Eye (tissue), 1 donor: Measurements from ENCODE around the gene CYP27A1.

Experiments used
- DNase-seq: peaks from one replicate; pipeline ENCODE4 v3.0.0-alpha.2; 2015

CYP27A1 gene

GRCh38 chr2:218776488-218776887 is 5.5 kb upstream of the CYP27A1 start:
- no peak for DNase-seq

DNA sequence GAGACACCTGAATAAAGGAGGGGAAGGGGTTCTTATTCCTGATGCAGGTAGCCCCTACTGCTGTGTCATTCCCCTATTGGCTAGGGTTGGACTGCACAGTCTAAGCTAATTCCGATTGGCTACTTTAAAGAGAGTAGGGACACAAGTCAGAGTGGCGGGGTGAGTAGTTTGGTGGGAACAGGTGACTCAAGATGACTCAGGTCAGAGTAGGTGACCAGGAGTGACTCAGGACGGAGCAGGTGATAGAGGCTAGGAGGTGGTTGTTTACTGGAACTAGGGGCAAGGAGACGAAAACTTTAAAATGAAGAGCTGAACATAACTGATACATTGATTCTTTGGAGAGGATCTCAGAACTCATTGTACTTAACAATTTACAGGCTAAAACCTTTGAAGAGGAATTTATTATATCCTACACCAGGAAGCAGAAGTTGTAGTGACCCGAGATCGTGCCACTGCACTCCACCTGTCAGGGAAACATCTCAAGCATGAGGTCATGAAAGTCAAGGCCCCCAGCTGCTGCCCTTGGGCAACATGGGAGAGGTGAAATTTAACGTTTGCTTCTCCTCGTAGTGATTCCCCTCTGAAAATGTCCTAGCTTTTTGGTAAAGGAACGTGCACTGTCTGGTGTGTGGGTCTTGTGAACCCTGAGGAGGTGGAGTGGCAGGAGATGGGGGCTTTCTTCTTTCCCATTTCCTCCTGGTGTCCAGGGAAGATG is 4.5 kb upstream of the CYP27A1 start:
- DNase-seq, result no peak

- no peak for DNase-seq
These were observed 1.9 kb upstream of the CYP27A1 start for GRCh38 chr2:218780046-218780445.

GRCh38 chr2:218780851-218781690 is 876 bp upstream of the CYP27A1 start:
- peak; percentile 62 for DNase-seq

DNA sequence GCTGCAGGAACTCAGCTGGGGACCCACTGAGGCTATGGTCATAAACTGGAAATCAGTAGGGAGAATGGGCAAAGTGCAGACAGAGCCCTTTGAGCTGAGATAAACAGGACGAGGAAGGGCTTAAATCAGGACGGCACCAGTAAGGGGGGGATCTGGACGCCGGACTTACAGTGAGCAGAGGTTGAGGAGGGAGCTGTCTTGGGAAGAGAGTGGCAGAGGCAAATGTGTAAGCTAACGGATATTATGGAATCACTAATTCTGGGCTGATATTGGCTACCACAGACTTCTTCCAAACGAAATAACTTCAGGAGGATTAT is 539 bp downstream of the CYP27A1 start:
- no peak for DNase-seq

GRCh38 chr2:218783688-218784087 is 1.7 kb downstream of the CYP27A1 start:
- DNase-seq, result no peak

- DNase-seq, result no peak
These were observed 3.2 kb downstream of the CYP27A1 start for GRCh38 chr2:218785103-218785502.

DNA sequence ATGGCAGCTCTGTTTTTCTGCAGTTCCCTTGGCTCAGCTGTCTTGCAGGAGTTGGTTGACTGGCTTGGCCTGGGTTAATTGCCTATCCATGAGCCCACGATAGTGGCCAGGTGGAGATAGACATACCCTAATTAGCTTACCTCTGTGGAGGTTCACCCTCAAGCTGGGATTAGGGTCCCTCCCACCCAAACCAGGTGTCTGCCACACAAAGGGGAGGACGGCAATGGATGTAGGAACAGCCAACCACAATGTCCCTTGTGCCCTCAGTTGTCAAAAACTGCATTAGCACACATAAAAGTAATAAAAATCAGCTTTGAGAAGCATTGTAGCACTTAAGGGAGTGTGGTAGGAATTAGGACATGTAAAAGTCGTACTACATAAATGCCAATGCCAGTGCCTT is 4.2 kb downstream of the CYP27A1 start:
- DNase-seq, result no peak

- DNase-seq, result no peak
These were observed 6.7 kb downstream of the CYP27A1 start for GRCh38 chr2:218788529-218789255.

- no peak for DNase-seq
These were observed 10.5 kb downstream of the CYP27A1 start for GRCh38 chr2:218792433-218792832.

DNA sequence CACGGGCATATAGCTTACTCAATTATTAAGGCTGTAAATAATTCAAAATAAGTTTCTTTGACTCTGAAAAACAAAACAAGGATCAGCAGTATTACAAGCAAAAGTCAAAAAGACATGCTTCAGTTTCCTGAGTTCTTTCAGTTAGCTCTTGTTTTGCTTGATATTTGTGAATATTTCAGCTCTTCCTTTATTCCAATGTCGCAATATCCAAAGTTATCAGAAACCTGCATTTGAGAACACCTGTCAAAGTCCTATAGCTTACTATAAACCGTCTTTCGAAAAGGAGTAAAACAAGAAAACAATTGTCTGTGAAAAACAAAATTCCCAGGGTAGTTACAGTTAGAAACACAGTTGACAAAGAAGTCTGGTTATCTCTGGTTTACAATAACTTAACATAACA is 14.7 kb downstream of the CYP27A1 start:
- DNase-seq, result no peak

GRCh38 chr2:218798767-218799504 is 17.0 kb downstream of the CYP27A1 start:
- no peak for DNase-seq

- no peak for DNase-seq
These were observed 18.0 kb downstream of the CYP27A1 start for GRCh38 chr2:218799990-218800389.

GRCh38 chr2:218802386-218802994 is 20.5 kb downstream of the CYP27A1 start:
- DNase-seq, result no peak

DNA sequence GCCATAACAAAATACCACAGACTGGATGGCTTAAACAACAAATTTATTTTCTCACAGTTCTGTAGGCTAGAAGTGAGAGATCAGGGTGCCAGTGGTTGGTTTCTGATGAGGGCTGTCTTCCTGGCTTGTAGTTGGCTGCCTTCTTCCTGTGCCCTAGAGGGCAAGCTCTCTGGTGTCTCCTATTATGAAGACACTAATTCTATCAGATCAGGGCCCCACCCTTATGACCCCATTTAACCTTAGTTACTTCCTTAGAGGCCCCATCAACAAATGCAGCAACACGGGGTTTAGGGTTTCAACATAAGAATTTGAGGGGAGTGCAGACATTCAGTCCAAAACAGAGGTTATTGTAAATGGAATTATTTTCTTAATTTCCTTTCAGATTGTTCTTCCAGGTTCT is 22.9 kb downstream of the CYP27A1 start:
- no peak for DNase-seq

DNA sequence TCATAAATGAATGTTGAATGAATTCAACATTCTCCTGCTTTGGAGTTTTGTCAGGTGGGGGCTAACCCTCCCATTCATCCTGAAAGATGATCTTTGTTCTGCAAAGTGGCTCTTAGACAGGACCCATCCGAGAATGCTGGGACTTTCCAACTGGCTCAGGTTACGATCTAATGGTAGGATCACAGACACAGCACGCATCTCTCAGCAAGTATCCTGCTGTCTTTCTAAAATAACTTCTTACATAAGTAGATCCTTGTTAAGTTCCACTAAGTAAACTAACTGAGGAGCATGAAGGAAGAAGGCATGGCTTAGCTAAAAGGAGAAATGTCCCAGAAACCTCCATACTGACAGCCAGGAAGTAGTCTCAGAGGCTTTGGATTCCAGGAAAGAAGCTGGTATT is 23.7 kb downstream of the CYP27A1 start:
- peak; percentile 41 for DNase-seq

- peak; percentile 54 for DNase-seq
These were observed 24.5 kb downstream of the CYP27A1 start for GRCh38 chr2:218806346-218806978.

DNA sequence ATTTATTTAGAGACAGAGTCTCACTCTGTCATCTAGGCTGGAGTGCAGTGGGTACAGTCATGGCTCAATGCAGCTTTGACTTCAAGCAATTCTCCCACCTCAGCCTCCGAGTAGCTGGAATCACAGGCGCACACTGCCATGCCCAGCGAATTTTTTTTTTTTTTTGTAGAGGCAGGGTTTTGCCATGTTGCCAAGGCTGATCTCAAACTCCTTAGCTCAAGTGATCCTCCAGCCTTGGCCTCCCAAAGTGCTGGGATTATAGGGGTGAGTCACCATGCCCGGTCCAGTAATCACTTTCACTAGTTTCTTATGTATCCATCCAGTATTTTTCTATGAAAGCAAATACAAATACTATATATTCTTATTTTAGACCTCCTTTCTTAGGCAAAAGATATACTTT is 25.7 kb downstream of the CYP27A1 start:
- no peak for DNase-seq

DNA sequence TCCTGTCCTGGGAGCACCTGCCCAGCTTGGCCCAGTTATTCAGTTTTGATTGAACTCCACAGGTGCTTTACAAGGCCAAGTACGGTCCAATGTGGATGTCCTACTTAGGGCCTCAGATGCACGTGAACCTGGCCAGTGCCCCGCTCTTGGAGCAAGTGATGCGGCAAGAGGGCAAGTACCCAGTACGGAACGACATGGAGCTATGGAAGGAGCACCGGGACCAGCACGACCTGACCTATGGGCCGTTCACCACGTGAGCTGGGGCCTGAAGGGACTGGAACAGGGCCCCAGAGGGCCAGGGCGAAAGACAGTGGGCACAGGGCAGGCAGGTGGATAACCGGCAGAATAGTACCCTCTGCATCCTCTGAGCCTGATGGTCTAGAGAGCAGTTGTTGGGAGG is 27.6 kb downstream of the CYP27A1 start:
- DNase-seq, result no peak

GRCh38 chr2:218810256-218810655 is 28.3 kb downstream of the CYP27A1 start:
- DNase-seq, result no peak

DNA sequence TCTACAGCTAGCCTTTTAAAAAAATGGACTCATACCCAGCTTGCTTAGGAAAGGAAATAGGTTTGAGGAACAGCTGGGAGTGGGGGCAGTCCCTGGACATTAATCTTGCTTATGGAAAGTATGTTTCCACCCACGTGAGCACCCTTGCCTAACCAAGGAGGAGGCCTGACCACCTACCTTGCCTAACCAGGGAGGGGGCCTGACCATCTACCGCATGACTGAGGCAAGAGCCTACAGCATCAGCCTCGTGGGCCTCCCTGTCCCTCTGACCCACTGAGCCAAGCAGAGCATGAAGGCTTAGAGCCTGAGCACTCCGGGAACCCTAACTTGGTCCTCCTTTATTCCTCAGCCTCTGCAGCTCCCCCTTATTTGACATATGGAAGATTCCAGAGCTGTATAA is 29.4 kb downstream of the CYP27A1 start:
- no peak for DNase-seq
